Naive thymus-derived CD4-positive, alpha-beta T cell (primary cell): Measurements from ENCODE around the gene AKT1S1. TPM values are rescaled to one million over a fixed set of nuclear protein-coding genes. Genes with fewer than 3 reads are reported as not detected.

Source experiments
- ATAC-seq: fragments of 150-1000 bp; cut with Tn5 transposase; 2 replicates; pipeline ENCODE4 v1.10.0; 2021; ENCODE audit warnings: mild to moderate bottlenecking, moderate library complexity
- CTCF ChIA-PET: fragments of 350-600 bp; sonication (Branson Sonifier 250); formaldehyde crosslinking; loops from one replicate; lab custom pipeline; 2021; ENCODE audit warnings: antibody characterized with exemption; lab: Charles Lee
- POLR2A ChIA-PET: fragments of 350-600 bp; sonication (Branson Sonifier 250); formaldehyde crosslinking; loops from one replicate; lab custom pipeline; 2021; ENCODE audit warnings: antibody characterized with exemption, inconsistent platforms; lab: Charles Lee
- DNase-seq, 9 donors: peaks; one replicate each; pipeline versions ENCODE4 v3.0.0 to v3.0.0-alpha.2; 2020 to 2022; ENCODE audit warnings: mixed read lengths in 1 of 9
- H3K27ac ChIP-seq: one replicate; pipeline ENCODE4 v1.7.0; 2013; ENCODE audit warnings: mild to moderate bottlenecking, low read depth, low read length, moderate library complexity
- H3K27me3 ChIP-seq, 2 donors: one replicate each; pipeline ENCODE4 v1.7.0; 2013; ENCODE audit warnings: low read length in 2 of 2, mild to moderate bottlenecking in 2 of 2, moderate library complexity in 2 of 2; ENCODE audit not compliant: control insufficient read depth in 2 of 2, insufficient read depth in 2 of 2
- H3K36me3 ChIP-seq, 3 experiments: 1 replicate in 2 of 3; 2 replicates in 1 of 3; pipeline ENCODE4 v1.7.0; 2013; ENCODE audit warnings: low read length in 3 of 3, mild to moderate bottlenecking in 3 of 3, moderate library complexity in 1 of 3; ENCODE audit not compliant: insufficient read depth in 3 of 3, control insufficient read depth in 2 of 3
- H3K4me1 ChIP-seq, 2 donors: one replicate each; pipeline ENCODE4 v1.7.0; 2013; ENCODE audit warnings: low read length in 2 of 2, mild to moderate bottlenecking in 2 of 2, moderate library complexity in 1 of 2; ENCODE audit not compliant: control insufficient read depth in 2 of 2, insufficient read depth in 2 of 2
- H3K4me3 ChIP-seq: 2 replicates; pipeline ENCODE4 v1.7.0; 2013; ENCODE audit warnings: mild to moderate bottlenecking, low read length
- H3K9me3 ChIP-seq, 3 experiments: 1 replicate in 2 of 3; 2 replicates in 1 of 3; pipeline ENCODE4 v1.7.0; 2013; ENCODE audit warnings: low read length in 3 of 3; ENCODE audit not compliant: control insufficient read depth in 2 of 3
- H3K27ac Mint-ChIP-seq, 9 donors: one replicate each; pipeline ENCODE4 v1.8.0; 2020 to 2022; ENCODE audit warnings: mixed read lengths in 9 of 9, mild to moderate bottlenecking in 8 of 9, moderate library complexity in 5 of 9, inconsistent platforms in 2 of 9
- H3K27me3 Mint-ChIP-seq, 5 donors: one replicate each; pipeline ENCODE4 v1.8.0; 2021 to 2022; ENCODE audit warnings: mixed read lengths in 5 of 5, mild to moderate bottlenecking in 1 of 5
- H3K36me3 Mint-ChIP-seq, 5 donors: one replicate each; pipeline ENCODE4 v1.8.0; 2020 to 2022; ENCODE audit warnings: mixed read lengths in 5 of 5, mild to moderate bottlenecking in 3 of 5, inconsistent platforms in 1 of 5
- H3K4me1 Mint-ChIP-seq, 7 donors: one replicate each; pipeline ENCODE4 v1.8.0; 2020 to 2022; ENCODE audit warnings: mixed read lengths in 7 of 7, mild to moderate bottlenecking in 3 of 7, inconsistent platforms in 1 of 7
- H3K4me3 Mint-ChIP-seq, 10 donors: one replicate each; pipeline ENCODE4 v1.8.0; 2020 to 2022; ENCODE audit warnings: mild to moderate bottlenecking in 10 of 10, mixed read lengths in 10 of 10, moderate library complexity in 6 of 10, inconsistent platforms in 2 of 10
- H3K9me3 Mint-ChIP-seq, 11 donors: one replicate each; pipeline ENCODE4 v1.8.0; 2020 to 2022; ENCODE audit warnings: mixed read lengths in 11 of 11, mild to moderate bottlenecking in 4 of 11, inconsistent platforms in 1 of 11, moderate library complexity in 1 of 11
- intact Hi-C, 2 donors: fragments of 100-400 bp; cut with micrococcal nuclease; formaldehyde crosslinking; loops; one replicate each; pipeline ENCODE4 v1.15.1; 2023
- polyA plus RNA-seq, 2 donors: library from polyadenylated mRNA; unstranded; fragments of 300-500 nt; fragmentation: Illumina TruSeq; gene quantifications; one replicate each; pipeline ENCODE4 v1.2.3, GENCODE V29; 2021
- total RNA-seq, 6 experiments: library from RNA in 5 of 6; stranded (reverse) in 5 of 6; gene quantifications; 1 replicate in 5 of 6; 2 replicates in 1 of 6; pipeline ENCODE4 v1.2.3 and lab custom pipeline; 2021 to 2026

Gene AKT1S1
- total and polyA plus RNA-seq, 7 experiments from 2014 or later: 4.7 to 25.7 (median 17.3) TPM

DNA sequence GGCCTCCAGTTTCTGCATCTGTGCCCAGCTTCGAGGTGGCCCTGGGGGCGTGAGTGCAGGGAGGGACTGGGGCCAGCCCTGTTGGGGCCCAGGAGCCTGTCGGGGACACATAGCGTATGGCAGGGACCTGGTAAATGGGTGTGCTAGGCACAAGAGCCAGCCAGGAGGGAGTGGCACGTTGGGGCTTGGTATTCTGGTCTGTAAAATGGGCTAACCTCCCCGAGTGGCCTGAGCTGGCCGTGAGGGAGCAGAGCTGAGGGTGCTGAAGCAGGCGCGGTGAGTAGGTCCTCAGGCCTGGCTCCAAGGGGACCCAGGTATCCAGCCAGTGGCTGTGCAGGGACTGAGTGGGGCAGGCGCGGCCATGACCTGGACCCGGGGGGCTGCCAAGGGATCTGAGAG, 21.9 kb downstream of the AKT1S1 start:
- Mint-ChIP-seq H3K4me3 (peak overlapping the region in 1 of 10 donors; percentile 41), H3K4me1 (peaks cover 14 to 21% (median 16%) of the 10 kb centered on the region in 7 donors), H3K27me3 (peaks cover 0 to 9% (median 0%) of the 10 kb centered on the region in 5 donors), H3K36me3 (peaks cover 0 to 7% (median 0%) of the 10 kb centered on the region in 5 donors), H3K9me3 (peaks cover 0 to 1% (median 0%) of the 10 kb centered on the region in 11 donors), H3K27ac (no peak overlapping the region)
- H3K27me3 ChIP-seq: no peaks in the 10 kb centered on the region
- POLR2A ChIA-PET: interaction anchor here (1.1 kb wide), 1 partner anchor 20 kb away, joined by 4 read pairs; no protein-coding TSS in a partner anchor
- no peak overlapping the region for H3K27ac ChIP-seq
- H3K36me3 ChIP-seq: peaks cover 0 to 62% (median 3%) of the 10 kb centered on the region in 3 experiments
- H3K9me3 ChIP-seq: no peaks in the 10 kb centered on the region
- CTCF ChIA-PET: no interaction called here
- intact Hi-C loops: no loop called here
- ATAC-seq (no peak), DNase-seq (no peak)
- H3K4me1 ChIP-seq: peaks cover 7 to 12% of the 10 kb centered on the region in 2 donors
- H3K4me3 ChIP-seq: no peak overlapping the region

GRCh38 chr19:49854378-49855263, 22.5 kb downstream of the AKT1S1 start:
- POLR2A ChIA-PET: interaction anchor here (1.0 to 2.3 kb wide), 5 partner anchors 11 to 22 kb away, joined by 3 to 15 read pairs (median 5); partner anchors contain the start of genes AKT1S1 and TBC1D17
- no peak overlapping the region for H3K27ac Mint-ChIP-seq

GRCh38 chr19:49853852-49854377, 23.2 kb downstream of the AKT1S1 start:
- POLR2A ChIA-PET: interaction anchor here (1.0 to 2.3 kb wide), 4 partner anchors 10 to 23 kb away, joined by 3 to 15 read pairs (median 6); partner anchors contain the start of genes AKT1S1 and TBC1D17
- Mint-ChIP-seq H3K4me1 (peaks cover 21 to 32% (median 24%) of the 10 kb centered on the region in 7 donors), H3K27ac (peak overlapping the region in 4 of 9 donors; percentile 16 to 93 (median 90)), H3K27me3 (peaks cover 0 to 9% (median 0%) of the 10 kb centered on the region in 5 donors), H3K9me3 (peaks cover 0 to 9% (median 2%) of the 10 kb centered on the region in 11 donors), H3K36me3 (peaks cover 0 to 8% (median 3%) of the 10 kb centered on the region in 5 donors), H3K4me3 (peak overlapping the region in 6 of 10 donors; percentile 27 to 93 (median 38))
- H3K27ac ChIP-seq: no peak overlapping the region
- no peaks in the 10 kb centered on the region for H3K9me3 ChIP-seq
- ATAC-seq: no peak
- intact Hi-C loops: no loop called here
- H3K4me1 ChIP-seq: peaks cover 7 to 17% of the 10 kb centered on the region in 2 donors
- H3K4me3 ChIP-seq: no peak overlapping the region
- CTCF ChIA-PET: interaction anchor here (0.6 to 0.8 kb wide), 2 partner anchors 10 kb away, joined by 3 read pairs; no protein-coding TSS in a partner anchor
- peaks cover 0 to 52% (median 3%) of the 10 kb centered on the region in 3 experiments for H3K36me3 ChIP-seq
- H3K27me3 ChIP-seq: no peaks in the 10 kb centered on the region
- no peak for DNase-seq

More at GRCh38 chr19:49854378-49855263, 22.5 kb downstream of the AKT1S1 start:
- Mint-ChIP-seq H3K9me3 (peaks cover 0 to 6% (median 0%) of the 10 kb centered on the region in 11 donors), H3K4me1 (peaks cover 20 to 28% (median 22%) of the 10 kb centered on the region in 7 donors), H3K36me3 (peaks cover 0 to 7% (median 0%) of the 10 kb centered on the region in 5 donors), H3K27me3 (peaks cover 0 to 9% (median 0%) of the 10 kb centered on the region in 5 donors), H3K4me3 (no peak overlapping the region)
- Histone ChIP-seq H3K4me1 (peaks cover 7 to 17% of the 10 kb centered on the region in 2 donors), H3K27ac (no peak overlapping the region), H3K4me3 (no peak overlapping the region), H3K36me3 (peaks cover 0 to 55% (median 3%) of the 10 kb centered on the region in 3 experiments), H3K27me3 (no peaks in the 10 kb centered on the region), H3K9me3 (no peaks in the 10 kb centered on the region)
- ATAC-seq: no peak
- DNase-seq: no peak
- CTCF ChIA-PET: interaction anchor here (0.8 kb wide), 1 partner anchor 10 kb away, joined by 3 read pairs; no protein-coding TSS in a partner anchor
- intact Hi-C loops: no loop called here

- Mint-ChIP-seq H3K36me3 (peaks cover 0 to 10% (median 4%) of the 10 kb centered on the region in 5 donors), H3K27ac (peak overlapping the region; percentile 43 to 93 (median 85)), H3K27me3 (peaks cover 0 to 9% (median 0%) of the 10 kb centered on the region in 5 donors), H3K9me3 (peaks cover 0 to 10% (median 2%) of the 10 kb centered on the region in 11 donors), H3K4me3 (peak overlapping the region; percentile 74 to 93 (median 88)), H3K4me1 (peaks cover 22 to 36% (median 33%) of the 10 kb centered on the region in 7 donors)
- H3K27ac ChIP-seq: peak overlapping the region; percentile 59
- POLR2A ChIA-PET: interaction anchor here (0.7 to 4.5 kb wide), 6 partner anchors 11 to 41 kb away, joined by 3 to 39 read pairs (median 6); partner anchors contain the start of genes FUZ and PNKP
- peak overlapping the region; percentile 46 for H3K4me3 ChIP-seq
- H3K4me1 ChIP-seq: peaks cover 7 to 25% of the 10 kb centered on the region in 2 donors
- peaks cover 0 to 39% (median 3%) of the 10 kb centered on the region in 3 experiments for H3K36me3 ChIP-seq
- no peak for DNase-seq
- no peak for ATAC-seq
- intact Hi-C loops: no loop called here
- no peaks in the 10 kb centered on the region for H3K27me3 ChIP-seq
- CTCF ChIA-PET: no interaction called here
- no peaks in the 10 kb centered on the region for H3K9me3 ChIP-seq
Measured at GRCh38 chr19:49852631-49853126, 24.5 kb downstream of the AKT1S1 start.

DNA sequence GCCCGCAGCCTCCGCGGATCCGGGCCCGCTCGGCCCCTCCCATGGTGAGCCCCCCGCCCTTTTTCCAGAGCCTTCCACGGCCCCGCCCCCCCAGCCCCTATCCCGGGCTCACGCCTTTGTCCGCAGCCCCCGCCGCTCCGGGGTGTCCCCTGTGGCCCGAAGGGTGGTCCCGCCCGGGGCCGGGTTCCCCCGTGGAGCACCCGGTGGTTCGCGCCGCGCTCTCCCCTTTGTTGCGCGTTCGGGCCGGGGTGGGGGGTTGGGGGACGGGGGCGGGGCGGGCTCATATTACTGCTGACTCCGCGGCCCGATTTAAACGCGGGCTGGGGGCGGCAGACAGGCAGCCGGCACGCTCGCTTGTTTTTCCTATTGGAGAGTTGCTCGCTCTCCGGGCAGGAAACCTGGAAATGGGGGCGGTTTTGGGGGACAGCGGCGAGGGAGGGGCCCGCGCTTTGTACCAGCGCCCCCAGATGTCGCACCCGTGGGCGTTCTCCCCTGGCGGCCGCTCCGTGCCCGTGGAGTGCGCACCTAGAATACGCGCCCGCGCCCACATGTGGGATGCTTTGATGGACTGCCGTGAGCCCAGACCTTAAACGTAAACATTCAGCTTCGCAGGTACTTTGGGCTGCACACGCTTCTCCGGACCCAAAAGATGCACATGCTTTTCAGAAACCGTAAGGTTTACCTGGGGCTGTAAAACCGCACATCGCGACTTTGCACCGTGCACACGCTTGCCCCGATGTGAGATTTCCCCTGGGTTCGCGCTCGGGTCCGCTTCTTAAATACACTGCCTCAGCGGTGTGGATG, 25.5 kb downstream of the AKT1S1 start:
- no peaks in the 10 kb centered on the region for H3K9me3 ChIP-seq
- H3K4me1 Mint-ChIP-seq: peaks cover 22 to 37% (median 33%) of the 10 kb centered on the region in 7 donors
- H3K9me3 Mint-ChIP-seq: peaks cover 0 to 10% (median 3%) of the 10 kb centered on the region in 11 donors
- ChIA-PET CTCF (no interaction called here), POLR2A (interaction anchor here (0.7 to 4.5 kb wide), 17 partner anchors 9 to 1522 kb away, joined by 3 to 39 read pairs (median 4); partner anchors contain the start of genes AKT1S1, BCL2L12, FUZ and IRF3)
- peak; percentile 12 for ATAC-seq
- peaks cover 0 to 10% (median 4%) of the 10 kb centered on the region in 5 donors for H3K36me3 Mint-ChIP-seq
- peaks cover 7 to 25% of the 10 kb centered on the region in 2 donors for H3K4me1 ChIP-seq
- peaks cover 0 to 11% (median 0%) of the 10 kb centered on the region in 5 donors for H3K27me3 Mint-ChIP-seq
- H3K36me3 ChIP-seq: peaks cover 0 to 29% (median 0%) of the 10 kb centered on the region in 3 experiments
- DNase-seq: peak in 5 of 9 donors; percentile 33 to 40 (median 38)
- H3K27ac Mint-ChIP-seq: peak overlapping the region; percentile 65 to 93 (median 87)
- peak overlapping the region; percentile 46 for H3K4me3 ChIP-seq
- H3K27ac ChIP-seq: peak overlapping the region; percentile 99
- no peaks in the 10 kb centered on the region for H3K27me3 ChIP-seq
- peak overlapping the region; percentile 74 to 93 (median 88) for H3K4me3 Mint-ChIP-seq
- intact Hi-C loops: loop anchor here (1.0 to 2.0 kb wide), 4 partner anchors 16 to 271 kb away; partner anchors contain the start of genes NOSIP (in 2 of the 2), PRRG2 (in 2 of the 2), ATF5 (in 1 of the 2) and NUP62 (in 1 of the 2)
